ENCODE results near the gene CDH24. TPM values are rescaled to one million over a fixed set of nuclear protein-coding genes. Genes with fewer than 3 reads are reported as not detected.

The CDH24 gene
- total and polyA plus RNA-seq, 9 of the 15 experiments (the other 6 are each of a cell fraction or from before 2014, with no cell fraction given), result 0.04 to 16.2 (median 4.9) TPM

DNA sequence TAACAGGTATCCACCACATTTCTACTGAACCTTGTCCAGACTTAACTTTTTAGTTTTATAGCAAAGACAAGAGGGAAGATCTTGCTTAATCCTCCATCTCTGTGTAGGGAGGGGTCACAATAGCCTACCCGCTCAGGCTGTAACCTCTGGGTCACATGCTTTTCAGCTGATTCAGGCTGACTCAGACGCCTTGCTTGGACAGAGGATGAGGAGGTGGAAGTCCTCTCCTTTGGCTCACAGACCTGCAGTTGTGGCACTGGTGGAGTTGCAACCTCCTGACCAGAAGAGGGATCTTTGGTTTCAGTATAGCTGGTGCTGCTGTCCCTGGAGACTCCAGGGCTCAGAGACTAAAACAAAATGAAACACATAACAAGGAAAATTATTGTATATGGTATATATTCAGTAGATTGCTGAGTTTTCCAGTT lies 21.4 kb upstream of the CDH24 start (continued):
- TF ChIP-seq, protein P1, sequence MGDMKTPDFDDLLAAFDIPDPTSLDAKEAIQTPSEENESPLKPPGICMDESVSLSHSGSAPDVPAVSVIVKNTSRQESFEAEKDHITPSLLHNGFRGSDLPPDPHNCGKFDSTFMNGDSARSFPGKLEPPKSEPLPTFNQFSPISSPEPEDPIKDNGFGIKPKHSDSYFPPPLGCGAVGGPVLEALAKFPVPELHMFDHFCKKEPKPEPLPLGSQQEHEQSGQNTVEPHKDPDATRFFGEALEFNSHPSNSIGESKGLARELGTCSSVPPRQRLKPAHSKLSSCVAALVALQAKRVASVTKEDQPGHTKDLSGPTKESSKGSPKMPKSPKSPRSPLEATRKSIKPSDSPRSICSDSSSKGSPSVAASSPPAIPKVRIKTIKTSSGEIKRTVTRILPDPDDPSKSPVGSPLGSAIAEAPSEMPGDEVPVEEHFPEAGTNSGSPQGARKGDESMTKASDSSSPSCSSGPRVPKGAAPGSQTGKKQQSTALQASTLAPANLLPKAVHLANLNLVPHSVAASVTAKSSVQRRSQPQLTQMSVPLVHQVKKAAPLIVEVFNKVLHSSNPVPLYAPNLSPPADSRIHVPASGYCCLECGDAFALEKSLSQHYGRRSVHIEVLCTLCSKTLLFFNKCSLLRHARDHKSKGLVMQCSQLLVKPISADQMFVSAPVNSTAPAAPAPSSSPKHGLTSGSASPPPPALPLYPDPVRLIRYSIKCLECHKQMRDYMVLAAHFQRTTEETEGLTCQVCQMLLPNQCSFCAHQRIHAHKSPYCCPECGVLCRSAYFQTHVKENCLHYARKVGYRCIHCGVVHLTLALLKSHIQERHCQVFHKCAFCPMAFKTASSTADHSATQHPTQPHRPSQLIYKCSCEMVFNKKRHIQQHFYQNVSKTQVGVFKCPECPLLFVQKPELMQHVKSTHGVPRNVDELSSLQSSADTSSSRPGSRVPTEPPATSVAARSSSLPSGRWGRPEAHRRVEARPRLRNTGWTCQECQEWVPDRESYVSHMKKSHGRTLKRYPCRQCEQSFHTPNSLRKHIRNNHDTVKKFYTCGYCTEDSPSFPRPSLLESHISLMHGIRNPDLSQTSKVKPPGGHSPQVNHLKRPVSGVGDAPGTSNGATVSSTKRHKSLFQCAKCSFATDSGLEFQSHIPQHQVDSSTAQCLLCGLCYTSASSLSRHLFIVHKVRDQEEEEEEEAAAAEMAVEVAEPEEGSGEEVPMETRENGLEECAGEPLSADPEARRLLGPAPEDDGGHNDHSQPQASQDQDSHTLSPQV (IDR thresholded peaks at IDR 0.05), result peak; percentile 90
- no peak for TF ChIP-seq FOXA3 (CRISPR knock-in tag; conservative IDR thresholded peaks at IDR 0.05 in 1 of 2, IDR thresholded peaks at IDR 0.05 in 1 of 2)

- Histone ChIP-seq H3K27ac (ENCODE audit: extremely low read depth, low read depth, low read length) (peak overlapping the region; percentile 71), H4K20me1 (replicated peaks; ENCODE audit: control insufficient read depth, insufficient read depth, low read length) (no peaks in the 10 kb centered on the region), H3K4me1 (replicated peaks in 1 of 2; ENCODE audit: control insufficient read depth in 2 of 2, insufficient read depth in 2 of 2, low read length in 2 of 2) (peaks cover 6 to 29% of the 10 kb centered on the region in 2 experiments; a peak in 3 of 5 replicates), H3K9ac (ENCODE audit: insufficient read depth in 1 of 2, low read depth in 2 of 2, low read length in 2 of 2) (peak overlapping the region in 1 of 2 experiments; percentile 38; a peak in 2 of 4 replicates), H3K27me3 (ENCODE audit: control insufficient read depth in 2 of 2, insufficient read depth in 2 of 2, low read length in 2 of 2) (no peaks in the 10 kb centered on the region), H3K36me3 (ENCODE audit: control insufficient read depth, insufficient read depth, low read length) (peaks cover 93% of the 10 kb centered on the region), H3K4me3 (no peak overlapping the region), H2AFZ (ENCODE audit: low read depth, low read length) (no peak overlapping the region), H3K9me3 (replicated peaks; ENCODE audit: control insufficient read depth, insufficient read depth, low read depth, low read length) (no peaks in the 10 kb centered on the region), H3K79me2 (ENCODE audit: control insufficient read depth, insufficient read depth, low read length) (peaks cover 11% of the 10 kb centered on the region; the same call in 2 of the 3 replicates), H3K9me1 (ENCODE audit: control insufficient read depth, insufficient read depth, low read length) (no peaks in the 10 kb centered on the region), H3K4me2 (ENCODE audit: insufficient read depth, low read length) (no peak overlapping the region)
- intact Hi-C loops (cut with micrococcal nuclease), result loop anchor here (2.0 kb wide), 1 partner anchor 17 kb away; the partner anchor contains the start of genes ACIN1 and C14orf119
- ChIA-PET POLR2A (interaction anchor here (0.6 to 5.1 kb wide), 9 partner anchors 10 to 1592 kb away, joined by 3 to 34 read pairs (median 8); partner anchors contain the start of genes ACIN1 and C14orf119), CTCF (ENCODE audit: low intra/inter-chr PET ratio) (interaction anchor here (0.6 to 3.2 kb wide), 2 partner anchors 31 to 42 kb away, joined by 4 to 25 read pairs; no protein-coding TSS in a partner anchor)
- FAIRE-seq (no peak), DNase-seq (ENCODE audit: extremely low read depth in 1 of 4, low spot score in 3 of 4) (no peak), ATAC-seq (no peak; the same call in 2 of the 3 replicates)
- TF ChIP-seq ZSCAN29 (IDR thresholded peaks at IDR 0.05) (no peak), GTF2A2 (tag; IDR thresholded peaks at IDR 0.05) (0 out of 2 replicates have a peak, but pooled peaks have one; percentile 22), POLR2H (tag; IDR thresholded peaks at IDR 0.05; ENCODE audit: low read depth) (no peak)
- 72% methylated on average over 5 of the region's 5 CpGs for WGBS (ENCODE audit: insufficient coverage, low coverage, missing lambda C conversion rate)
- in situ Hi-C loops (cut with MboI), result no loop called here
- BruUV-seq (replicated peaks), result no TSS peak
Observed at GRCh38 chr14:23077962-23078361, 20.6 kb upstream of the CDH24 start.
